GM23338 (cell line): ENCODE measurements around the gene TUBB4A.

ENCODE experiments used
- CREB1 ChIP-seq: fragments of 250-450 bp; sonication (Bioruptor Pico); IDR thresholded peaks from 2 replicates; pipeline ENCODE4 v1.5.0; 2020; ENCODE audit warnings: low read depth, mild to moderate bottlenecking, moderate library complexity
- EZH2 ChIP-seq: fragments of 200-600 bp; sonication (generic); IDR thresholded peaks from one replicate; pipeline ENCODE4 v1.8.0; 2017; ENCODE audit warnings: antibody characterized with exemption, mild to moderate bottlenecking, low read depth; ENCODE audit not compliant: unreplicated experiment
- EZH2phosphoT487 ChIP-seq: fragments of 200-600 bp; sonication (generic); IDR thresholded peaks from one replicate; pipeline ENCODE4 v1.8.1; 2018; ENCODE audit warnings: antibody characterized with exemption; ENCODE audit not compliant: unreplicated experiment
- JUNB ChIP-seq: IDR thresholded peaks from one replicate; pipeline ENCODE4 v1.6.1; 2016; ENCODE audit warnings: antibody characterized with exemption; ENCODE audit not compliant: unreplicated experiment
- TF ChIP-seq, protein P1 (sequence below): IDR thresholded peaks from one replicate; pipeline ENCODE4 v1.6.1; 2018; ENCODE audit warnings: antibody characterized with exemption; ENCODE audit not compliant: unreplicated experiment
- TF ChIP-seq, protein P2 (sequence below), 2 experiments: fragments of 200-600 bp in 1 of 2; sonication (generic) in 1 of 2; conservative IDR thresholded peaks; 2 replicates each; pipeline versions ENCODE4 v1.5.1 to v1.6.1; 2016 to 2017; ENCODE audit warnings: antibody characterized with exemption in 2 of 2, low read depth in 2 of 2, mild to moderate bottlenecking in 2 of 2, moderate library complexity in 1 of 2

DNA sequence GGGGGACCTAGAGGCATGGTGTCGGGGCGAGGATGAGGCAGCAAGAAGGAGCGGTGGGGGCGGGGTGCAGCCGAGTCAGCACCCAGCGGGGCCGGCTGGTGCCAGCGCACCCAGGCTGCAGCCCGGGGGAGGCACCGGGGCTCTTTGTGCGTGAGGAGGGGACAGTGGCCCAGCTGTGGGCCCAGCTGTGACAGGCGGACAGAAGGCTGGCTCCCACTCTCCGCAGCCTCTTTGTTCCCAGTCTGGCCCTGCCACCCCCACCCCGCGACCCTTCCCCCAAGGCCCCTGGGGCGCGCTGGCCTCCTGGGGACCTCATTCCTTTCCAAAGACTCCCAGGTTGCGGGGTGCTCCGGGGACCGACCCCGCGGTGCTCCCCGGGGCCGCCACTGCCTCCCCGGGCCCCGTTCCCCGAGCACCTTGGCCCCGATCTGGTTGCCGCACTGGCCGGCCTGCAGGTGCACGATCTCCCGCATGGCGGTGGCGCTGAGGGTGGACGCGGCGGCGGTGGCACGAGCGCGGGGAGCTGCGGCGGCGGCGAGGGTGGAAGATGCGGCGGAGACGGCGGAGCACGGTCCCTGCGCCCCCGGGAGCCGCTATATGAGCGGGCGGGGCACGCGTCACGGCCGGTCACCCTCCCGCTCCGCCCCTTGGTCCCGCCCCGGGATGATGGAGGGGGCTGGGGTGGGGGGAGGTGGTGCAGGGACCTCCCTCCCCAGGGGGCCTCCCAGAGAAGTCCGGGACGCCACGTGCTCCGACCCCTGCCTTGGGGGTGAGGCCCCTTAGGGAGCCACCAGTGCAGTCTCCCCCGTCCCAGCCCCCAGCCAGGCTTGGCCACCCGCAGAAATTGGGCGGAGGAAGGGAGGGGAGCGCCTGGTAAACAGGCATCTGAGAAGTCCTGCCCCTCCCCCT, at the start of gene TUBB4A:
- TF ChIP-seq, protein P1, sequence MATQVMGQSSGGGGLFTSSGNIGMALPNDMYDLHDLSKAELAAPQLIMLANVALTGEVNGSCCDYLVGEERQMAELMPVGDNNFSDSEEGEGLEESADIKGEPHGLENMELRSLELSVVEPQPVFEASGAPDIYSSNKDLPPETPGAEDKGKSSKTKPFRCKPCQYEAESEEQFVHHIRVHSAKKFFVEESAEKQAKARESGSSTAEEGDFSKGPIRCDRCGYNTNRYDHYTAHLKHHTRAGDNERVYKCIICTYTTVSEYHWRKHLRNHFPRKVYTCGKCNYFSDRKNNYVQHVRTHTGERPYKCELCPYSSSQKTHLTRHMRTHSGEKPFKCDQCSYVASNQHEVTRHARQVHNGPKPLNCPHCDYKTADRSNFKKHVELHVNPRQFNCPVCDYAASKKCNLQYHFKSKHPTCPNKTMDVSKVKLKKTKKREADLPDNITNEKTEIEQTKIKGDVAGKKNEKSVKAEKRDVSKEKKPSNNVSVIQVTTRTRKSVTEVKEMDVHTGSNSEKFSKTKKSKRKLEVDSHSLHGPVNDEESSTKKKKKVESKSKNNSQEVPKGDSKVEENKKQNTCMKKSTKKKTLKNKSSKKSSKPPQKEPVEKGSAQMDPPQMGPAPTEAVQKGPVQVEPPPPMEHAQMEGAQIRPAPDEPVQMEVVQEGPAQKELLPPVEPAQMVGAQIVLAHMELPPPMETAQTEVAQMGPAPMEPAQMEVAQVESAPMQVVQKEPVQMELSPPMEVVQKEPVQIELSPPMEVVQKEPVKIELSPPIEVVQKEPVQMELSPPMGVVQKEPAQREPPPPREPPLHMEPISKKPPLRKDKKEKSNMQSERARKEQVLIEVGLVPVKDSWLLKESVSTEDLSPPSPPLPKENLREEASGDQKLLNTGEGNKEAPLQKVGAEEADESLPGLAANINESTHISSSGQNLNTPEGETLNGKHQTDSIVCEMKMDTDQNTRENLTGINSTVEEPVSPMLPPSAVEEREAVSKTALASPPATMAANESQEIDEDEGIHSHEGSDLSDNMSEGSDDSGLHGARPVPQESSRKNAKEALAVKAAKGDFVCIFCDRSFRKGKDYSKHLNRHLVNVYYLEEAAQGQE = no peak
- TF ChIP-seq, protein P2, sequence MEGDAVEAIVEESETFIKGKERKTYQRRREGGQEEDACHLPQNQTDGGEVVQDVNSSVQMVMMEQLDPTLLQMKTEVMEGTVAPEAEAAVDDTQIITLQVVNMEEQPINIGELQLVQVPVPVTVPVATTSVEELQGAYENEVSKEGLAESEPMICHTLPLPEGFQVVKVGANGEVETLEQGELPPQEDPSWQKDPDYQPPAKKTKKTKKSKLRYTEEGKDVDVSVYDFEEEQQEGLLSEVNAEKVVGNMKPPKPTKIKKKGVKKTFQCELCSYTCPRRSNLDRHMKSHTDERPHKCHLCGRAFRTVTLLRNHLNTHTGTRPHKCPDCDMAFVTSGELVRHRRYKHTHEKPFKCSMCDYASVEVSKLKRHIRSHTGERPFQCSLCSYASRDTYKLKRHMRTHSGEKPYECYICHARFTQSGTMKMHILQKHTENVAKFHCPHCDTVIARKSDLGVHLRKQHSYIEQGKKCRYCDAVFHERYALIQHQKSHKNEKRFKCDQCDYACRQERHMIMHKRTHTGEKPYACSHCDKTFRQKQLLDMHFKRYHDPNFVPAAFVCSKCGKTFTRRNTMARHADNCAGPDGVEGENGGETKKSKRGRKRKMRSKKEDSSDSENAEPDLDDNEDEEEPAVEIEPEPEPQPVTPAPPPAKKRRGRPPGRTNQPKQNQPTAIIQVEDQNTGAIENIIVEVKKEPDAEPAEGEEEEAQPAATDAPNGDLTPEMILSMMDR (conservative IDR thresholded peaks at IDR 0.05; ENCODE audit: low read depth in 2 of 2) = no peak
- TF ChIP-seq CREB1 (CRISPR knock-in tag) = peak; percentile 47
- no peak for TF ChIP-seq EZH2phosphoT487
- no peak for TF ChIP-seq EZH2
- TF ChIP-seq JUNB = no peak
